Progenitor cell of endocrine pancreas (in vitro differentiated cells): ENCODE results near the gene CYB5R4. TPM values are rescaled to one million over a fixed set of nuclear protein-coding genes. Genes with fewer than 3 reads are reported as not detected.

Experiments used
- DNase-seq: peaks from one replicate; pipeline ENCODE4 v3.0.0; 2021; ENCODE audit warnings: low spot score; ENCODE audit not compliant: unreplicated experiment
- H3K27ac Mint-ChIP-seq: 2 replicates; pipeline ENCODE4 v1.8.0; 2021; ENCODE audit warnings: mild to moderate bottlenecking, moderate library complexity, mixed read lengths
- H3K27me3 Mint-ChIP-seq: 2 replicates; pipeline ENCODE4 v1.8.0; 2021; ENCODE audit warnings: mixed read lengths
- H3K36me3 Mint-ChIP-seq: 2 replicates; pipeline ENCODE4 v1.8.0; 2022; ENCODE audit warnings: mixed read lengths; ENCODE audit not compliant: insufficient read depth
- H3K4me1 Mint-ChIP-seq: 2 replicates; pipeline ENCODE4 v1.8.0; 2021; ENCODE audit warnings: low read depth, mixed read lengths
- H3K4me3 Mint-ChIP-seq: 2 replicates; pipeline ENCODE4 v1.8.0; 2021; ENCODE audit warnings: low read depth, mild to moderate bottlenecking, moderate library complexity, mixed read lengths
- H3K9me3 Mint-ChIP-seq: 2 replicates; pipeline ENCODE4 v1.8.0; 2021; ENCODE audit warnings: low read depth, mixed read lengths
- total RNA-seq: library from RNA; stranded (reverse); gene quantifications from 2 replicates; pipeline ENCODE4 v1.2.1, GENCODE V29; 2021
- TF ChIP-seq, protein P1 (sequence below): fragments of 200-600 bp; sonication (generic); IDR thresholded peaks from one replicate; pipeline ENCODE4 v1.5.0; 2021; ENCODE audit warnings: antibody characterized with exemption, mild to moderate bottlenecking; ENCODE audit not compliant: unreplicated experiment

Gene CYB5R4
- total RNA-seq, 1 donor from 2014 or later: 17.8 TPM

DNA sequence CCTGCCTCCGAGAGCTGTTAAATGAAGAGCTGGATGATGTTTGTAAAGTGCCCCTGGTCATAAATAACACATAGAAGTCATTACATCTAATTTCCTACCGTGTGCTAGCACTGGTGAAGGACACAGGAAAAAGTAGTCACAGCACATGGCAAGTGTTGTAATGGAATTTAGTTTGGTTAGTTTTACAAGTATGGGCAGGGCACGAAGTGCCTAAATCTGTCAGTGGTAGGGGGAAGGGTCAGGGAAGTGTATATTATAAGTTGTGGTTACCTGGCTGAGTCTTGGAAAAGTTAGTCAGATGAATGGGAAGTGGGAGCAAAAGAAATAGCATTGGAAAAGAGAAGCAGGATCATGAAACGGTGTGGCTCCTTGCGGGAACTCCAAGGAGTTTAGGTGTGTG, 4.7 kb upstream of the CYB5R4 start:
- Mint-ChIP-seq H3K4me3 (no peak overlapping the region), H3K36me3 (no peaks in the 10 kb centered on the region), H3K4me1 (peaks cover 4% of the 10 kb centered on the region), H3K9me3 (no peaks in the 10 kb centered on the region), H3K27me3 (peaks cover 62% of the 10 kb centered on the region), H3K27ac (no peak overlapping the region)
- no peak for DNase-seq
- TF ChIP-seq, protein P1, sequence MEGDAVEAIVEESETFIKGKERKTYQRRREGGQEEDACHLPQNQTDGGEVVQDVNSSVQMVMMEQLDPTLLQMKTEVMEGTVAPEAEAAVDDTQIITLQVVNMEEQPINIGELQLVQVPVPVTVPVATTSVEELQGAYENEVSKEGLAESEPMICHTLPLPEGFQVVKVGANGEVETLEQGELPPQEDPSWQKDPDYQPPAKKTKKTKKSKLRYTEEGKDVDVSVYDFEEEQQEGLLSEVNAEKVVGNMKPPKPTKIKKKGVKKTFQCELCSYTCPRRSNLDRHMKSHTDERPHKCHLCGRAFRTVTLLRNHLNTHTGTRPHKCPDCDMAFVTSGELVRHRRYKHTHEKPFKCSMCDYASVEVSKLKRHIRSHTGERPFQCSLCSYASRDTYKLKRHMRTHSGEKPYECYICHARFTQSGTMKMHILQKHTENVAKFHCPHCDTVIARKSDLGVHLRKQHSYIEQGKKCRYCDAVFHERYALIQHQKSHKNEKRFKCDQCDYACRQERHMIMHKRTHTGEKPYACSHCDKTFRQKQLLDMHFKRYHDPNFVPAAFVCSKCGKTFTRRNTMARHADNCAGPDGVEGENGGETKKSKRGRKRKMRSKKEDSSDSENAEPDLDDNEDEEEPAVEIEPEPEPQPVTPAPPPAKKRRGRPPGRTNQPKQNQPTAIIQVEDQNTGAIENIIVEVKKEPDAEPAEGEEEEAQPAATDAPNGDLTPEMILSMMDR: no peak

DNA sequence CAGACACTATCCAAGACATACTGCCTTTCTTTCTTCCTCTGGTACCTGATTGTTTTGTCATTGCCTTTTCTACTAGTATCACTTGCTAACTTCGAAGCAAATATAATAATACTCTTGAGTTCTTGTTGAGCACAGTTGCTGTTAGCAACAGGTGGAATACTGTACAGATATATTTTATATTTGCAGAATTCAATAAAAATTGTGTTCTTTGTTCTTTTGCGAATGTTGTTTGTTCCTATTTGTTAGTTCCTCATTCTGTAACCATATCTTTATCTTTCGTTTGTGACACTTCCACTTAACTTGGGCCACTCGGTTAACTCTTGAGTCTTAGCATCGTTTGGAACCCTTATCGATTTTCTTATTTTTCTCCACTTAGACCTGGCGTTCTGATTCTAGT, 868 bp downstream of the CYB5R4 start:
- TF ChIP-seq, protein P1: no peak
- H3K9me3 Mint-ChIP-seq: no peaks in the 10 kb centered on the region
- peaks cover 23% of the 10 kb centered on the region for H3K4me1 Mint-ChIP-seq
- H3K36me3 Mint-ChIP-seq: peaks cover 2% of the 10 kb centered on the region
- H3K27me3 Mint-ChIP-seq: peaks cover 11% of the 10 kb centered on the region
- no peak for DNase-seq
- H3K27ac Mint-ChIP-seq: peak overlapping the region; percentile 92
- H3K4me3 Mint-ChIP-seq: peak overlapping the region; percentile 95

DNA sequence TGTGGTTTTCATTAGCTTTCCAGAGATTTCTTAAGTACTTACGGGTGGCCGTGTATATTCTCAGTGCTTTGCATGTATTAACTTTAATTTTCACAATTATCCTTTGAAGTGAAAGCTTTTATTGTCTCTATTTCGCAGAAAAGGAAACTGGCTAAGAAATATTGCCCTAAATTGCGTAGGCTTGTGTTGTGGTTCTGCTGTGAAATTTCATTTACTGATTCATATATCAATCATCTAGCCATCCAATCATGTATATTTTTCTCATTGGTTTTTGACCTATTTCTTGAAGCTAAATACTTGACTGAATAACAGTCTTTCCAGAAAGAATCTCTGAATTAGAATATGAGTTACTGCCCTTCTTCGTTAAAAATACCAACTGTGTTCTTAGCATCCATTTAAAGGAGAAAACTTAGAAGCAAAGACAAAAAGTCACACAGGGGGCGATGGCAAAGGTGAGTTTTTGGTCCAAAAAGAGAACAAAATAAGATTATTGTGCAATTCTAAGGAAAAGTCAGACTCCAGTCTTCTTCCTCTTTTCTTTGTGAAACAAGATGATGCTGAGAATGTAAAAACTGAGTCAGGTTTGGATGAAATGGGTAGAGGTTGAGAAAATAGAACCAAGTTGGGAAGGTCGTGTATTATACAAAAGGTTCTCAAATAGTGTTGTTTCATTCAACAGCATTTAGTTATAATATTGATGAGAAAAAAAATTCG, 1.4 kb downstream of the CYB5R4 start:
- Mint-ChIP-seq H3K27ac (peak overlapping the region; percentile 92), H3K4me1 (peaks cover 23% of the 10 kb centered on the region), H3K27me3 (peaks cover 5% of the 10 kb centered on the region), H3K36me3 (peaks cover 6% of the 10 kb centered on the region), H3K9me3 (no peaks in the 10 kb centered on the region), H3K4me3 (peak overlapping the region; percentile 95)
- TF ChIP-seq, protein P1: no peak
- no peak for DNase-seq

DNA sequence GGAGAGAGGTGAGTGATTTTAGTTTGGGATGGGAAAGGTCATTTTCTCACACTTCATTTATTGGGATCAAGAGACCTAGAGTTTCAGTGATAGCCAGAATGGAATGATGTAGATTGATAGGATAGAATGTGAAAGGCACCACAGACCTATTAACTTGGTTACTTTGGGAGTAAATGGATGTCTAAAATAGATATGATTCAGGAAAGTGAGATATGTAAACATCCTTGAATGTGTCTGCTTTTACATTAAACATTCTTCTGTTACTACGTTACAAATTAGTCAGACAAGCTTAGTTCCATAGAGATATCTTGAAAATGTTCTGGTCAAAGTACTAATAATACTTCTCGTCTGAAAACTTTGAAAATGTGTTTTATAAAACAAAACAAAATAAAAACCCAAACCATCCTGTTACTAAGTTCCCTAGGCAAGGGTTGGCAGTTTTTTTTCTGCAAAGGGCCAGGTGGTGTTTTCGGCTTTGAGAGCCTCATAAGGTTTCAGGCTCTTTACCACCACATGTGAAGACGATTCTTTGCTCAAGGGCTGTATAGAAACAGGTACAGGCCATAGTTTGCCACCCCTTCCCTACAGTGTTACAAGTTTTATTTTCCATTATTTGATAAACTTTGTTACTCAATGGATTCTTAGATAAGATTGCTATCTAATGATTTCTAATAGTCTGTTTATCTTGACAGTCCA, 3.4 kb downstream of the CYB5R4 start:
- peaks cover 23% of the 10 kb centered on the region for H3K4me1 Mint-ChIP-seq
- H3K4me3 Mint-ChIP-seq: no peak overlapping the region
- no peak overlapping the region for H3K27ac Mint-ChIP-seq
- no peak for DNase-seq
- no peaks in the 10 kb centered on the region for H3K27me3 Mint-ChIP-seq
- peaks cover 22% of the 10 kb centered on the region for H3K36me3 Mint-ChIP-seq
- TF ChIP-seq, protein P1: no peak
- H3K9me3 Mint-ChIP-seq: peaks cover 12% of the 10 kb centered on the region

DNA sequence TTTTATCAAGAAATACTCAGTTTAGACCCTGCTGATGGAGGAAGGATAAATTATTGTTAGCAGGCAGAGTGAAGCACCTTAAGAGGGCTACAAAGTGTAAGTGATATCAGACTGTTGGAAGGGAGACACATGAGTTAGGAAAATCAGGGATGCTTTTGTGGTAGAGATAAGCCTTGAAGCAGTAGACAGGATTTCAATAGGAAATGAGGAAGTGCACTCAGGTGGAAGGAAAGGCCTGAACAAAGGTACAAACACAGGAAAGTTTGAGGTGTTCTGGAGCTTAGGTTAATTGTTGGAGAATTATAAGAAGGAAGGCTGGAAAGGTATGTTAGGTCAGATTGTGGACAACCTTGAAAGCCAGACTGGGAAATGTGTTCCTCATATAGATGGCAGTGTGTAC, 7.6 kb downstream of the CYB5R4 start:
- no peaks in the 10 kb centered on the region for H3K27me3 Mint-ChIP-seq

More for the DNA sequence above, 7.6 kb downstream of the CYB5R4 start:
- H3K27ac Mint-ChIP-seq: no peak overlapping the region
- TF ChIP-seq, protein P1: no peak
- H3K9me3 Mint-ChIP-seq: peaks cover 16% of the 10 kb centered on the region
- DNase-seq: no peak
- H3K36me3 Mint-ChIP-seq: peaks cover 32% of the 10 kb centered on the region
- H3K4me1 Mint-ChIP-seq: peaks cover 10% of the 10 kb centered on the region
- H3K4me3 Mint-ChIP-seq: no peak overlapping the region
